HG02759 (cell line): Measurements from ENCODE around the gene TARBP1.

Experiments used
- ATAC-seq: cut with Tn5 transposase; IDR thresholded peaks from one replicate; pipeline ENCODE4 v1.9.1; 2021; ENCODE audit warnings: mild to moderate bottlenecking, moderate library complexity; ENCODE audit not compliant: unreplicated experiment

The TARBP1 gene

DNA sequence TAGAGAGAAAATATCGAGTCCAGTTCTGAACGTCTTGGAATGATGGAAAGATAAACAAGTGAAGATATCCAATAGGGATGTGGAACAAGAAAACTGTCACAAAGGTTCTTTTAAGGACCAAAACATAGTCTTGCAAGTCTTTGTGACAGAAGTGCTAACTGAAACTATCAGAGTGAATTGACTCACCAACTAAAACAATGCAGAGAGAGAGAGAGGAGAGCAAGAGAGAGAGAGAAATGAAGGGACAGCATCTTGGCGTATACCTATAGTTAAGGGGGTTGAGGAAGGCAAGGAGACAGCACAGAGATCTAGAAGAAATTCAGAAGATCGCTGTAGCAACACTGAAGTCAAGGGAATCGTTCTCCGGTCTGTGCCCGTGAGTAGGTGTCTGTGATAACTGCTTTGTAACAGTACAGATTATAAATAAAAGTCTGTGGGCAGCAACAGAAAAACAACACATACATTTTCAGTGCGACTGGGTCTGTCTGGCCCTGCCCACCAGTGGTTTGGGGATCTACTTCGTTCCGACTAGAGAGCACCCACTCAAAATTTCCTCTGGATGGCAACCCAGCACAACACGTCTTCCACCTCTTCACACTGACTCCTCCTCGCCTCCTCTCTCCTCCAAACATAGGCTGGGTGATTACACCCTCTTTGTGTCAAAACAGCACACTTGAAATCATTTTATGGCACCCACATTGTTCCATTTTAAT, 110.5 kb downstream of the TARBP1 start:
- ATAC-seq = no peak

DNA sequence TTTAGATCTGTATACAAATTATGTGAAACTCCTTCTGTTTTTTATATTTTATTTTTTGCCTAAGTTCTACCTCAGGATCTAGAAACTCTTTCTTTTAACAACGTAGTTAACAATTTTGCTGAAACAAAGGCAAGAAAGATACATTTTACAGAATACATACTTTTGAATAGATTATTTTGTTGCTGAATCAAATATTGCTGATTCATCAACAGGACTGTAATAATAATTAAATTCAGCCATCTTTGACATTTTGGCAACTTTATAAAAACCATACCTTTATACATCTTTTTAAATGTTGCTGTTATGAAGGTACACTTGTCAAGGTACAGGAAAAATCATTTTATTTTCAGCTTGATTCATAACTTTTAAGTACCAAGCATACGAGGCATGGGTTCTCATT, 116.4 kb downstream of the TARBP1 start:
- ATAC-seq = no peak

DNA sequence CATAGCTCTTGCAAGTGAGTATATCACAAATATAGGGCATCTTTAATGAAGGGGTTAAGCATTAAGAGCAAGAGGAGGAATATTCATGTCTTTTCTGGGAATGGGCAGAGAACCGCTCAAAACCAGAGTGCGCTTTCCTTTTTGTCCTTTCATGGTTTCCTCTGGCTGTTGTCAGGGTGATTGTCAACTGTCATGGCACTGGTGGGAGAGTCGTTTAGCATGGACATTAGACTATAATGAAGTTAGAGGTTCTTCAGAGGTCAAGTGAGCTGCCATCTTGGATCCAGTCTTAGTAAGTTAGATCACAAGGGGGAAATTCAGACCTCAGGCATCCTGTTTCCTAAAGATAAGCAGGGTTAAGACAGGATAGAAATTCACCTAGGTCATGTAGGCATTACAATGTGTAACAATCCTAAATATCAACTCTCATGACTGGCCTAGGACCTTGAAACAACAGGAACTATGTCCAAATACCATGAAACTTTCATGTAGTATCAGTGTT, 117.8 kb downstream of the TARBP1 start:
- ATAC-seq = no peak

DNA sequence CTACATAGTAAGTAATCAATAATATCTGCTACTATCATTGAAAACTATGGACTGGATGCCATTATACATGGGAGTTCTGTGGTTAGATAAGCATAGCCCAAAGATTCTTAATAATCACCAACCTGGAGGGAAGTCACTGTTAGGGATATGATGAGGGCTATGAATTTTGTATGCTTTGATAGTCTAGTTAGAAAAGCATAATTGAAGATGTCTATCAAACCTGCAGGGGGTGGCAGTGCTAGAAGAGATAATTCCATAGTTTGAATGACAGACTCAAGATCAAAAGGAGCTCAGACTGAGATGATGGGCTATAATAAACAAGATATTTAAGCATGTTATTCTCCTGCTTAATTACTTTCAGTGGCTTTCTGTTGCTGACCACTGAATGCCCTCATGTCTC, 121.1 kb downstream of the TARBP1 start:
- no peak for ATAC-seq

DNA sequence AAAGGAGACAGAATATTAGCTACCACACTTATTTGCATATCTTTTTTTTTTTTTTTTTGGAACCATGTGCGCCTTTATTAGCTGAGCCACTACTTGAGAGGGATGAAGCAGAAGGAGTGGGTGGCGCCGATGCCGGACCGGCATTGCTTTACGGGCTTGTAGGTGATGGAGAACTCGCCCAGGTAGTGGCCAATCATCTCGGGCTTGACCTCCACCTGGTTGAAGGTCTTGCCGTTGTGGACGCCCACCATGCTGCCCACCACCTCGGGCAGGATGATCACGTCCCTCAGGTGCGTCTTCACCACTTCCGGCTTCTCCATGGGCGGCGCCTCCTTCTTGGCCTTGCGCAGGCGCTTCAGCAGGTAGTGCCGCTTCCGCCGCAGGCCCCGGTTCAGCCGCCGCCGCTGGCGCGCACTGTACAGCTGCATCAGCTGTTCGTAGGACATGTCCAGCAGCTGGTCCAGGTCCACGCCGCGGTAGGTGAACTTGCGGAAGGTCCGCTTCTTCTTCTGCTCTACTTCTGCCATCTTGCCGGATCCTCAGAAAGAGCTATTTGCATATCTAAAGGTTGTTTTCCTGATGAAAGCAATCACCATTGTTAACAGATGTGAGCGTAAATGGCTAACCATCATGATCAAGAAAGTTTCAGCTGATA, 122.2 kb downstream of the TARBP1 start:
- peak; percentile 70 for ATAC-seq

DNA sequence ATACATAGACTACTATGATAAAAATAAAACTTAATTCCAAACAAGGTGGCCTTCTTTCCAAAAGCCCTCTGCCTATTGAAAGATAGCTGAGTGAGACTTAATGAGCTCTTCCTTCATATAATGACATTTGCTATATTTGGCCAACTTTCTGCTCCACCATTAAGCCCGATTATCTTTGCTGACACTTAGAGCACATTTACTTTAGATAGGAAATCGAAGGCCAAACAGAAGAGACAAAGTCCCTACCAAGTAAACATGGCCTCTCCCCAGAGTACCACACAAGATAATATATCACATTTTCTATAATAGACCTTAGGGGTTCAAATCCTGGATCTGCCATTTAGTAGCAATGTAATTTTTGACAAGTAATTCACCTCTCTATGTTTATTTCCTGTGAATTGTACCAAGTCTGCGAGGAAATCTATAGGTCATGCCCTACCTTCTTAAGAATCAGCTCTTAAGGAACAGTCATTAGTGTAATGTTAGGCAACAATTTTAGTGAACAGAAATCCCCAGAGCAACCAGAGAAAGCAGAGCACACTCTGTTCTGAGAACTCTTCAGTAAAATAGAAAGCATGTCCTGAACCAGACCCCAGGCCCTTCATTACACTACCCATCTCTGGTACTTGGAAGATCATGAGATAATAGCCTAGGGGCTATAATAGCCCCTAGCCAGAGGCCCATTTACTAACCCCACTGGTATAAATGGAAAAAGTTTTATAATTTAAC, 123.0 kb downstream of the TARBP1 start:
- no peak for ATAC-seq

DNA sequence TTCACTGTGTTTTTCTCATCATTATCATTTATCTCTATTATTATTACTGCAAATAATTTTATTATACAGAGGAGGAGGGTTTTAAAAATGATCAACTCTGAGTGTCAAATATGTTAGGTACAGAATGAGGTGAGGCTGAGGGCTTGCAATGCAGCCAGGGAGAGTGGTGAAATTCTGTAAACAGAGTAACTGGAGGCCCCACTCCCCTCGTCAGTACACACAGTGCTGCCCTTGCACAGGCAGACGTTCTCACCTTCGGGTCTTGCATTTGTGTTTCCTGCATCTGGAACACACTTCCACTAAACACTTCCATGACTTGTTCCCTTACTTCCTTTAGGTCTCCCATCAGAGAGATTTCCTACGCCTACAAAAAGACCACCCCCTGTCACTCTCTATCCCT, 130.0 kb downstream of the TARBP1 start:
- no peak for ATAC-seq

DNA sequence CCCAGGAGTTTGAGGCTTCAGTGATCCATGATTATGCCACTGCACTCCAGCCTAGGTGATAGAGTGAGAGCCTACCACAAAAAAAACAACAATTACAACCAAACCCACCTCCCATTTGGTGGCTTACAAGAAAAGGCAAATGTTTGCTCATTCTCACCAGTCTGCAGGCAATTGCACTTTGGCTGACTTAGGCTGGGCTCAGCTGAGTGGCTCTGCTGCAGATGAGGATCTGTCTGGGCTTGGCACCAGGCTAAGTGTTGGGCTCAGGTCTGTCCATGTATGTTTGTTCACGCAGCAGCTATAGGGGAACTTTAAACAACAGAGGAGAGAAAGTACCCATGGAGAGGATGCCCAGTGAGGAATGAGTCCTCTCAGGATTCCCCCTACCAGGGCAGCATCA, 133.7 kb downstream of the TARBP1 start:
- no peak for ATAC-seq

DNA sequence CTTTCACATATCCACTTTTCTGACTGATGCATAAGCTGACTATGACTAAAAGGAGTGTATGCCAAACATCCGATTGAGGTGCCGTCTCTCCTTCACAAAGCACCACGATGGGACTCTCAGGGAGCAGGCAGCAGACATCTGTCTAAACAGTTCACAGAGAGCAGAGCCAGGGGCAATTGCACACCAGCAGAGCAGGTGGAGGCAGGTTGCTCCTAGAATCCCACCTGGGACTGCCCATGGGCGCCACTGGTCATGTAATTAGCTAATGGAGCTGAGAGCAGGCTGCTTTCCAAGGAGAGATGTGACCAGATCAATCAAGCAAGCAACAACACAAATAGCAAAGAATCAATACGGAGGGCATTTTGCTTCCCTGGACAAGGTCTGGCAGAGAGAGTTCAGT, 136.2 kb downstream of the TARBP1 start:
- no peak for ATAC-seq
